GM19035 (cell line): Measurements from ENCODE around the gene CS.
A peak's percentile ranks its signal among the peaks of the same experiment; 100 is the strongest.
"Not testable (repeated sequence)": the region's sequence is repeated elsewhere in the genome, so short reads cannot be mapped to it uniquely, and the experiment has no call there.

ENCODE experiments used
- ATAC-seq: cut with Tn5 transposase; IDR thresholded peaks from one replicate; pipeline ENCODE4 v1.9.1; 2021; ENCODE audit not compliant: unreplicated experiment

The CS gene

GRCh38 chr12:56282579-56282978 is 17.6 kb downstream of the CS start:
- ATAC-seq, result no peak

GRCh38 chr12:56282030-56282429 is 18.1 kb downstream of the CS start:
- no peak for ATAC-seq

- ATAC-seq, result no peak
Measured at GRCh38 chr12:56280849-56281248, 19.3 kb downstream of the CS start.

- ATAC-seq, result no peak
Measured at GRCh38 chr12:56278905-56279304, 21.2 kb downstream of the CS start.

DNA sequence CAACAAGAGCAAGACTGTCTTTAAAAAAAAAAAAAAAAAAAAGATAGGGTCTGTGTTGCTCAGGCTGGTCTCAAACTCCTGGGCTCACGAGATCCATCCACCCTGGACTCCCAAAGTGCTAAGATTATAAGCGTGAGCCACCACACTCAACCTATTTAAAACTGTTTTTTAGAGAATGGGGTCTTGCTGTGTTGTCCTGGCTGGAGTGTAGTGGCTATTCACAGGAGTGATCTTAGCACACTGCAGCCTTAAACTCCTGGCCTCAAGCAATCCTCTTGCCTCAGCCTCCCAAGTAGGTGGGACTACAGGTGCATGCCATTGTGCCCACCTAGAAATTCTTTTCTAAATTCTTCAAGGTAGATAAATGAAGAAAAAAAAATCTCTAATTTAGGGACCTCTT is 25.8 kb downstream of the CS start:
- ATAC-seq, result no peak

- ATAC-seq, result not testable (repeated sequence)
Measured at GRCh38 chr12:56272468-56272867, 27.7 kb downstream of the CS start.

DNA sequence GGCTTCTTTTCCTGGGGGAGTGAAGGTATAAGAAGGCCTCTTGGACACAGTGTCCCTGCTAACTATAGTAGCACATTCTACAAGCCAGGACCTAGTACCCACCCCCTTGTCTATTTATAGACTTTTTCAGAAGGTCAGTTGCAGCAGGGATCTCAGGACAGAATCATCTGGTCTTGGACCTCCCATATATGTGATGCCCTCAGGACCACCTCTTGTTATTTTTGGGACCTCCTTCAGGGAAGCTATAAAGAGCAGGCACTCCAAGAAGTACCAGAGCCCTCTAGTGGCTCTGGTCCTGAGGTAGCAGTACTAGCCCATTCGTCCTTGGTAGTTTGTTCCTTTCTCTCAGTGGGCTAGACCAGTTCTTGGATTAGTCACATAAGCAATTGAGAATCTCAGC is 29.1 kb downstream of the CS start:
- no peak for ATAC-seq

GRCh38 chr12:56267443-56268071 is 32.6 kb downstream of the CS start:
- ATAC-seq, result peak; percentile 8

DNA sequence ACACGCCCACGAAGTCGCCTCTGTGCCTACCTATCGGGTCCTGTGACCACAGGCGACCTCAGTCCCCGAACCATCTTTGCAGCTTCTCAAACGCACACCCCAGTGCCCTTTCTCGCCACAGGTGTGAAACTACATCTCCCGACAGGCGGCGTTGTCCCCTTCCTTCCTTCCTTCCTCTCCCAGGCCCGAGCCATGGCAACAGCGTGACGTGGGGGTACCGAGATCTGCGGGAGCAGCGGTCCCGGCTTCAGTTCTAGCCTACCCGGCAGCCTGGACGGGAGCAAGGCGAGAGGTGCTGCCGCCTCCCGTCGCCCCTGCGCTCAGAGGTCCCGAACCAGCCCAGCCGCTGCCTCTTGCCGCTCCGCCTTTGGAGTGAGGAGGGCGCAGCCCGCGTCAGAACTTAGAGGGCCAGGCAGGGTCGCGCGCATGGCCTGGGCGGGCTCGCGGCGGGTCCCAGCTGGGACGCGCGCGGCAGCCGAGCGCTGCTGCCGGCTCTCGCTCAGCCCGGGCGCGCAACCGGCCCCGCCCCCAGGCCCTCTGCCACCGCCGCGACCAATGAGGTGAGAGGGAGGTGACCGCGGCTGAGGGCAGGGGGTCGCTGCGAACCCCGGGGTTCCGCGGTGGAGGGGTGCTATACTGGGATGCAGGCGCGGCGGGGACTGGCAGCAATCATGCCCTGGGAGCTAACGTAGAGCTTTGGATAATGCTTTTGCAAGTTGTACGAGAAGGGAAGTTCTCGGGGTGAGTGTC is 33.3 kb downstream of the CS start, which contains the start of gene COQ10A:
TSS of gene COQ10A (plus strand) at position 250 of the 750 bp plus-strand sequence. CDS start at position 427, 177 bp downstream.
- peak; percentile 91 for ATAC-seq

DNA sequence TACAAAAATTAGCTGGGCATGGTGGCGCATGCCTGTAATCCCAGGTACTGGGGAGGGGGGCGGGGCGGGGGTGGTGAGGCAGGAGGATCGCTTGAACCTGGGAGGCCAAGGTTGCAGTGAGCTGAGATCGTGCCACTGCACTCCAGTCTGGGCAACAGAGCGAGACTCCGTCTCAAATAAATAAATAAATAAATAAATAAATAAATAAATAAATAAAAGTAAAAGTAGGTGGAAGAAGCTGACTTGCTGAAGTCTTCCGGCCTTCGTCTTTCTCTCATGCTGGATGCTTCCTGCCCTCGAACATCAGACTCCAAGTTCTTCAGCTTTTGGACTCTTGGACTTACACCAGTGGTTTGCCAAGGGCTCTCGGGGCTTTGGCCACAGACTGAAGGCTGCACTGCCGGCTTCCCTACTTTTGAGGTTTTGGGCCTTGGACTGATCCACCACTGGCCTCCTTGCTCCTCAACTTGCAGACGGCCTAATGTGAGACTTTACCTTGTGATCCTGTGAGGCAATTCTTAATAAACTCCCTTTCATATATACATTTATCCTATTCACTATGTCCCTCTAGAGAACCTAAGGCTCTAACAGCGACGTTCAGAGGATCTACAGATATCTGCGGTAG is 34.0 kb downstream of the CS start:
- not testable (repeated sequence) for ATAC-seq

GRCh38 chr12:56262955-56263354 is 37.2 kb downstream of the CS start:
- ATAC-seq, result not testable (repeated sequence)

DNA sequence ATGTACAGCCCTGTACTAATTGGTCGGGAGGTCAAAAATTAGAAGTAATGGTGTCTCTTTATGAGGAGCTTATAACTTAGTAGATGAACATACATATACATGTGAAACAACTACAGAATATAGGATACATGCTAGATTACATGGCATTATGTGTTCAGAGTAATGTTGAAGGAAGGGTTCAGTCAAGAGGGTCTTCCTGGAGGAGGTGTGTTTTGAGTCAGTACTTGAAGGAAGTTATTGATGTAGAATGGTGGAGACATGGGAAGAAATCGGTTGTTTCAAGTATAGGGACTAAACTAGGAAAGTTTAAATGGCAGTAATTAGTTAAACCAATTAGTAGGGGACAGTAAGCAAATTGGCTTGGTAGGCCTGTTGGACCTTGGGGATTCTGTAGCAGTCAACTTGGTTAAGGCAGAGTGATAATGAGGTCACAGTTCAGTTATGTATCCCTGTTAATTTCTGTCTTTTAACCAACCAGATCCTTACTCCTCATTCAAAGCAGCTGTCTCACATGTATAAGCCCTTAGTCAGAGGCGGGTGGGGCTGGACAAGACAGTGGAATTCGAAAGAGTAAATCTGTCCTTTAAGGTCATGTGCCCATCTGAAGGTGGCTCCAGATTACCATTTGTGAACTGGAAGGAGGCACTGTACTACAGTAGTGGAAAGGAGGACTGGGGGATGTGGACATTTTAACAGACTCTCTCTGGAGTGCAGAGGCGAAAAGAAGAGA is 38.5 kb downstream of the CS start:
- no peak for ATAC-seq

GRCh38 chr12:56260921-56261320 is 39.2 kb downstream of the CS start:
- no peak for ATAC-seq

DNA sequence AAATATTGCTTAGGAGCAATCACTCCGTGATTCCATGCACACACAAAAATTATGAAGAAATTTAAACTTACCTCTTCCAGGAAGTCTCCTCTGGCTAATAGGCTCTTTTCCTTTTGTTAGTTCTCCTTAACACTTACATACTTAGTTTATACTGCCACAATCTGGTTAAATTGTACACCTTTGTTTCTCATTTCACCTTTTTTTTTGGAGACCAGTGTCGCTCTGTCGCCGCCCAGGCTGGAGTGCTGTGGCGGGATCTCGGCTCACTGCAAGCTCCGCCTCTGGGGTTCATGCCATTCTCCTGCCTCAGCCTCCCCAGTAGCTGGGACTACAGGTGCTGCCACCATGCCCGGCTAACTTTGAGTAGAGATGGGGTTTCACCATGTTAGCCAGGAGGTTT is 39.8 kb downstream of the CS start:
- ATAC-seq, result no peak

DNA sequence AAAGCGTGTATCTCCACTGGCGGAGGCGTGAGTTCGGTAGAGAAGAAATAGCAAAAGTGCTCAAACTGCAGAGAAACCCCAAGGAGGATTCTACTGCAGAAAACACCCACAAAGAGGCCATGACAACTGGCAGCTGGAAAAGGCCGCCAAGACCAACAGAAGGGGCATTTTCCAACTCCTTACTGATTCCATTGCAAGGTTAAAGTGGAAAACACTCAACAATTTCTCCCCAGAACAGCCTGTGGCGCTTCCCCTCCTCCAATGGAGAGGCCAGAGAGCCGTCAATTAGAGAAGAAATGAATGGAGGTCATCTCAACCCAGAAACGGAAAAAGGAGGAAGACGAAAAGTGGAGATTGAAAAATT is 41.3 kb downstream of the CS start:
- peak; percentile 3 for ATAC-seq

DNA sequence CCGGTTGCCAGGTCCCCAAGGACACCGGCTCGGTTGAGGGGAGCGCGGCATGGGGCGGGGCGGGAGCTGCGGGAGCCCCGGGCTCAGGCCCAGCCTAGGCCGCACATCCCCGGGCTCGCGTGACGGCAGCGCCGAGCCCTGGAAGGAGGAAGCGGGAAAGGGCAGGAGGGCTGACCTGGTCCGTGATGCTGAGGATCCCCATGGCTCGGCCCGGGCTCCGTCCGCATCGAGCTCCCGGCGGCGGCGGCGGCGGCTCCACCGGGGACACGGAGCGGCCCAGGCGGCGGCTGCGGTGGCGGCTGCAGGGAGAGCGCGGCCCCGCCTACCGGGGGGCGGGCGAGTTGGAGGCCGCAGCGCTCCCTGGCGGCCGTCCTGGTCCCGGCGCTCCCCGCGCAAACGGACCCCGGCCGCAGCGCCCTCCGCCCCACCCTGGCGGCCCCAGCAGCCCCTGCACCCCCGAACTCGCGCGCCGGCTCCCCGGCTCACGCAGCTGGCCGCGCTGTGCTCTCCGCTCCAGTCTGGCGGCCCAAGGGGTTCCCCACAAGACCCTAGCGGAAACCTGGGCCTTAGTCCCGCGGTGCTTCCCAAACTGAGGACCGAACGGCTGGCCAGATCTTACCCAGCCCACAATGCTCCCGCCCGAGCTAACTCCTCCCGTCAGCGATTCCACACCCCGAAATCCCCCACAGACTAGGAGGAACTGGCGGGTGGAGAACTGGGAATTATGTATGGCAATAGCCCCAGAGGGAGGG is 41.9 kb downstream of the CS start, which contains the start of gene ANKRD52:
TSS of gene ANKRD52 (minus strand) at position 317 of the 752 bp plus-strand sequence. CDS start at position 202, 115 bp downstream.
- ATAC-seq, result peak; percentile 92

- ATAC-seq, result peak; percentile 22
Measured at GRCh38 chr12:56257491-56258067, 42.6 kb downstream of the CS start.

- no peak for ATAC-seq
Measured at GRCh38 chr12:56257071-56257470, 43.1 kb downstream of the CS start.

DNA sequence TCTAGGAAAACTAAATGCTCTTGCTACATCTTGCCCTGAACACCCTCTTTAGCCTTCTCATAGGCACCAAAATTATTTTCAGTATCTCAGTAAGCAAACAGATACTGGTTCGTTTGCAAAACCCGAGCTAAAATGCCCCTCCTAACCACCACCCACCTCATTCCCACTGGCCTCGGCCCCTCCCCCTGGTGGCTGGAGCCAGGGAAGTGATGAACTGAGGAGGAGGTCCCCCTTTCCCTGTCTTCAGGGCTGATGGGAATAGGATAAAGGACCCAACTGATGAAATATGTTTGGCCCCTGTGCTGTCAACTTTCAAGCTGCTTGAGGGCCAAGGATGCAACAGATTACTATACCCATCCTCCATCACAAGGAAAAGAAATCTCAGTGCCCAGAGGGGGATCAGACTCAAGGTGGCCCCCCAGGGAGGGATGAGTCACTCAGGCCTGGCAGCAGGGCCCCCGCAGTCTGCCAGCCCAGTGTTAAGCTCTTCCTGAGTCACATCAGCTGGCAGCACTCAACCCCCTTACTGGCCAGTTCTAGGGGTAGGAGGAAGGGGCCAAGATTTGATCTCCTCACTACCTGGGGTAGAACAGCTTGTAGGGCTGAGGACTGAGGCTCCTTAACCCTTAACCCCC is 43.7 kb downstream of the CS start:
- no peak for ATAC-seq

DNA sequence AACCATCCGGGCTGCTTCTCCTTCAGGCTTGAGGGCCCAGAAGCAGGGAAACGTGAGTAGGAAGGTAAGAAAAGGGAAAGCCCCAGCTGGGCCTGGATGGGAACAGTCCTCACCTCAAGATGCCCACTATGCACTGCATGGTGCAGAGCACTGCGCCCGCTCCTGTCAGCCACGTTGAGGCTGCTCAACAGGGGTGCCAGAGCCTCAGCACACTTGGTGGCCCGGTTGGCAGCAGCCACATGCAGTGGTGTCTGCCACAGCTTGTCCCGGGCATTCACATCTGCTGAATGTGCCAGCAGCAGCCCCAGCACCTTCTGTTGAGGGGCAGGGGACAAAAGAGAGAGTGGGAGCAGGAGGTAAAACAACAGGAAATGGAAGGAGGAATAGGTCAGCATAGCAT is 44.5 kb downstream of the CS start:
- no peak for ATAC-seq
